Erythroblast (primary cell): ENCODE measurements around the gene DKKL1.

ENCODE experiments used
- DNase-seq, 2 experiments: peaks; one replicate each; lab custom pipeline; 2025; lab: John Stamatoyannopoulos, UW
- GATA1 ChIP-seq: IDR thresholded peaks from 2 replicates; pipeline ENCODE4 v1.6.1; 2011; ENCODE audit warnings: low read depth, mild to moderate bottlenecking, control low read depth, low read length, moderate library complexity
- POLR2A ChIP-seq: IDR thresholded peaks from 2 replicates; pipeline ENCODE4 v1.6.1; 2011; ENCODE audit warnings: mild to moderate bottlenecking, low read length

Gene DKKL1

GRCh38 chr19:49422407-49423070 is 58.9 kb downstream of the DKKL1 start:
- DNase-seq: peak in 1 of 2 experiments; percentile 66
- TF ChIP-seq GATA1 (no peak), POLR2A (no peak)

- TF ChIP-seq GATA1 (no peak), POLR2A (no peak)
- no peak for DNase-seq
Observed at GRCh38 chr19:49423071-49423984, 59.7 kb downstream of the DKKL1 start, which contains the start of gene PTH2. Gene PTH2 (minus strand): TSS chr19:49423441. CDS start chr19:49423339, 102 bp downstream.

- TF ChIP-seq GATA1 (no peak), POLR2A (no peak)
- no peak for DNase-seq
Observed at GRCh38 chr19:49423985-49424303, 60.3 kb downstream of the DKKL1 start.
